GM23338 (cell line): ENCODE measurements around the gene EHBP1L1. TPM values are rescaled to one million over a fixed set of nuclear protein-coding genes. Genes with fewer than 3 reads are reported as not detected.

ENCODE experiments used
- ATAC-seq: fragments of 200-7000 bp; cut with Tn5 transposase; 3 replicates; pipeline ENCODE4 v1.9.1; 2020
- DNase-seq: peaks from one replicate; pipeline ENCODE4 v3.0.0-alpha.2; 2015; ENCODE audit warnings: low spot score
- H2AFZ ChIP-seq: fragments of 200-600 bp; sonication (generic); 2 replicates; pipeline ENCODE4 v1.8.0; 2016; ENCODE audit warnings: antibody characterized with exemption, mild to moderate bottlenecking, moderate library complexity
- H3F3A ChIP-seq: fragments of 200-600 bp; sonication (generic); replicated peaks from 2 replicates; pipeline ENCODE4 v1.8.0; 2017; ENCODE audit warnings: antibody characterized with exemption, mixed run types, low read depth
- H3K27ac ChIP-seq: fragments of 200-600 bp; sonication (generic); 2 replicates; pipeline ENCODE4 v1.6.1; 2016; ENCODE audit warnings: low read depth
- H3K27me3 ChIP-seq: fragments of 200-600 bp; sonication (generic); 2 replicates; pipeline ENCODE4 v1.8.0; 2016; ENCODE audit warnings: mild to moderate bottlenecking, mixed run types, moderate library complexity; ENCODE audit not compliant: insufficient read depth
- H3K36me3 ChIP-seq: fragments of 200-600 bp; sonication (generic); 2 replicates; pipeline ENCODE4 v1.8.0; 2016; ENCODE audit warnings: mild to moderate bottlenecking; ENCODE audit not compliant: insufficient read depth
- H3K4me1 ChIP-seq: fragments of 200-600 bp; sonication (generic); 2 replicates; pipeline ENCODE4 v1.8.0; 2016; ENCODE audit warnings: mild to moderate bottlenecking, moderate library complexity; ENCODE audit not compliant: insufficient read depth
- H3K4me2 ChIP-seq: fragments of 200-600 bp; sonication (generic); 2 replicates; pipeline ENCODE4 v1.7.1; 2017; ENCODE audit warnings: mixed run types
- H3K4me3 ChIP-seq: fragments of 200-600 bp; sonication (generic); 2 replicates; pipeline ENCODE4 v1.6.1; 2016; ENCODE audit warnings: mixed run types
- H3K79me2 ChIP-seq: fragments of 200-600 bp; sonication (generic); replicated peaks from 2 replicates; pipeline ENCODE4 v1.8.0; 2017; ENCODE audit warnings: mild to moderate bottlenecking; ENCODE audit not compliant: insufficient read depth
- H3K9me2 ChIP-seq: fragments of 200-600 bp; sonication (generic); 2 replicates; pipeline ENCODE4 v1.8.0; 2017; ENCODE audit not compliant: insufficient read depth
- H4K20me1 ChIP-seq: fragments of 200-600 bp; sonication (generic); replicated peaks from 2 replicates; pipeline ENCODE4 v1.8.0; 2017; ENCODE audit warnings: mild to moderate bottlenecking; ENCODE audit not compliant: insufficient read depth
- H3K27ac Mint-ChIP-seq: 2 replicates; pipeline ENCODE4 v1.8.0; 2020; ENCODE audit warnings: inconsistent platforms, mild to moderate bottlenecking, moderate library complexity, mixed read lengths
- H3K27me3 Mint-ChIP-seq: 3 replicates; pipeline ENCODE4 v1.8.0; 2022; ENCODE audit warnings: low read depth, mild to moderate bottlenecking, moderate library complexity, mixed read lengths, inconsistent platforms; ENCODE audit not compliant: insufficient read depth, poor library complexity
- H3K36me3 Mint-ChIP-seq: 3 replicates; pipeline ENCODE4 v1.8.0; 2021; ENCODE audit warnings: low read depth, mild to moderate bottlenecking, inconsistent platforms, moderate library complexity, mixed read lengths
- H3K4me1 Mint-ChIP-seq: 3 replicates; pipeline ENCODE4 v1.8.0; 2020; ENCODE audit warnings: mild to moderate bottlenecking, inconsistent platforms, mixed read lengths
- H3K4me3 Mint-ChIP-seq: 3 replicates; pipeline ENCODE4 v1.8.0; 2021; ENCODE audit warnings: moderate library complexity, mild to moderate bottlenecking, inconsistent platforms, mixed read lengths
- H3K9me3 Mint-ChIP-seq: 3 replicates; pipeline ENCODE4 v1.8.0; 2020; ENCODE audit warnings: moderate library complexity, mild to moderate bottlenecking, inconsistent platforms, mixed read lengths
- CREB1 ChIP-seq: fragments of 250-450 bp; sonication (Bioruptor Pico); IDR thresholded peaks from 2 replicates; pipeline ENCODE4 v1.5.0; 2020; ENCODE audit warnings: low read depth, mild to moderate bottlenecking, moderate library complexity
- ETS1 ChIP-seq: IDR thresholded peaks from 2 replicates; pipeline ENCODE4 v1.6.1; 2016; ENCODE audit warnings: antibody characterized with exemption
- EZH2 ChIP-seq: fragments of 200-600 bp; sonication (generic); IDR thresholded peaks from one replicate; pipeline ENCODE4 v1.8.0; 2017; ENCODE audit warnings: antibody characterized with exemption, mild to moderate bottlenecking, low read depth; ENCODE audit not compliant: unreplicated experiment
- EZH2phosphoT487 ChIP-seq: fragments of 200-600 bp; sonication (generic); IDR thresholded peaks from one replicate; pipeline ENCODE4 v1.8.1; 2018; ENCODE audit warnings: antibody characterized with exemption; ENCODE audit not compliant: unreplicated experiment
- JUNB ChIP-seq: IDR thresholded peaks from one replicate; pipeline ENCODE4 v1.6.1; 2016; ENCODE audit warnings: antibody characterized with exemption; ENCODE audit not compliant: unreplicated experiment
- NANOG ChIP-seq: IDR thresholded peaks from 2 replicates; pipeline ENCODE4 v1.6.1; 2016; ENCODE audit warnings: antibody characterized with exemption, borderline replicate concordance
- POLR2AphosphoS5 ChIP-seq: IDR thresholded peaks from 2 replicates; pipeline ENCODE4 v1.6.1; 2016; ENCODE audit warnings: antibody characterized with exemption, low read depth
- REST ChIP-seq: IDR thresholded peaks from one replicate; pipeline ENCODE4 v1.6.1; 2018; ENCODE audit warnings: antibody characterized with exemption; ENCODE audit not compliant: unreplicated experiment
- STAT1 ChIP-seq: IDR thresholded peaks from one replicate; pipeline ENCODE4 v1.6.1; 2016; ENCODE audit warnings: antibody characterized with exemption; ENCODE audit not compliant: unreplicated experiment
- ZNF114 ChIP-seq: fragments of 250-450 bp; sonication (Bioruptor Pico); IDR thresholded peaks from 2 replicates; pipeline ENCODE4 v1.5.0; 2020; ENCODE audit warnings: mild to moderate bottlenecking, moderate library complexity
- ZNF331 ChIP-seq: fragments of 250-450 bp; sonication (Bioruptor Pico); IDR thresholded peaks from 2 replicates; pipeline ENCODE4 v1.5.0; 2020; ENCODE audit warnings: low read depth, mild to moderate bottlenecking, moderate library complexity
- ZNF462 ChIP-seq: fragments of 250-450 bp; sonication (Bioruptor Pico); IDR thresholded peaks from 2 replicates; pipeline ENCODE4 v1.5.0; 2020; ENCODE audit warnings: mild to moderate bottlenecking, moderate library complexity
- polyA plus RNA-seq: library from polyadenylated mRNA; unstranded; fragments of >200 nt; fragmentation: Nextera tagmentation; extraction: Ambion mirVana; gene quantifications from 2 replicates; pipeline ENCODE4 v1.2.1, GENCODE V29; 2016
- total RNA-seq: library from RNA; depleted of rRNA; stranded (reverse); fragments of >200 nt; shearing (Covaris generic); gene quantifications from 2 replicates; pipeline ENCODE4 v1.2.3, GENCODE V29; 2014
- TF ChIP-seq, protein P1 (sequence below), 2 experiments: fragments of 200-600 bp in 1 of 2; sonication (generic) in 1 of 2; conservative IDR thresholded peaks; 2 replicates each; pipeline versions ENCODE4 v1.5.1 to v1.6.1; 2016 to 2017; ENCODE audit warnings: antibody characterized with exemption in 2 of 2, low read depth in 2 of 2, mild to moderate bottlenecking in 2 of 2, moderate library complexity in 1 of 2

EHBP1L1 gene
- total and polyA plus RNA-seq, 2 experiments from 2014 or later: 2.9 to 10.9 TPM

- ATAC-seq (no peak), DNase-seq (no peak)
- peaks cover 12% of the 10 kb centered on the region; the same call in 1 of the 2 replicates for H3K36me3 ChIP-seq
- no peak overlapping the region; the same call in 1 of the 2 replicates for H3K4me2 ChIP-seq
- Mint-ChIP-seq H3K36me3 (peaks cover 20% of the 10 kb centered on the region), H3K9me3 (no peaks in the 10 kb centered on the region), H3K4me1 (peaks cover 19% of the 10 kb centered on the region), H3K4me3 (peak overlapping the region; percentile 62; the same call in 2 of the 3 replicates), H3K27me3 (peaks cover 18% of the 10 kb centered on the region), H3K27ac (peak overlapping the region; percentile 80; the same call in 1 of the 2 replicates)
- H3F3A ChIP-seq: peaks cover 23% of the 10 kb centered on the region
- H3K27ac ChIP-seq: peak overlapping the region; percentile 52; the same call in 1 of the 2 replicates
- H2AFZ ChIP-seq: no peak overlapping the region
- TF ChIP-seq, protein P1, sequence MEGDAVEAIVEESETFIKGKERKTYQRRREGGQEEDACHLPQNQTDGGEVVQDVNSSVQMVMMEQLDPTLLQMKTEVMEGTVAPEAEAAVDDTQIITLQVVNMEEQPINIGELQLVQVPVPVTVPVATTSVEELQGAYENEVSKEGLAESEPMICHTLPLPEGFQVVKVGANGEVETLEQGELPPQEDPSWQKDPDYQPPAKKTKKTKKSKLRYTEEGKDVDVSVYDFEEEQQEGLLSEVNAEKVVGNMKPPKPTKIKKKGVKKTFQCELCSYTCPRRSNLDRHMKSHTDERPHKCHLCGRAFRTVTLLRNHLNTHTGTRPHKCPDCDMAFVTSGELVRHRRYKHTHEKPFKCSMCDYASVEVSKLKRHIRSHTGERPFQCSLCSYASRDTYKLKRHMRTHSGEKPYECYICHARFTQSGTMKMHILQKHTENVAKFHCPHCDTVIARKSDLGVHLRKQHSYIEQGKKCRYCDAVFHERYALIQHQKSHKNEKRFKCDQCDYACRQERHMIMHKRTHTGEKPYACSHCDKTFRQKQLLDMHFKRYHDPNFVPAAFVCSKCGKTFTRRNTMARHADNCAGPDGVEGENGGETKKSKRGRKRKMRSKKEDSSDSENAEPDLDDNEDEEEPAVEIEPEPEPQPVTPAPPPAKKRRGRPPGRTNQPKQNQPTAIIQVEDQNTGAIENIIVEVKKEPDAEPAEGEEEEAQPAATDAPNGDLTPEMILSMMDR (conservative IDR thresholded peaks at IDR 0.05; ENCODE audit: low read depth in 2 of 2): no peak
- no peak for TF ChIP-seq JUNB
- TF ChIP-seq POLR2AphosphoS5: no peak
- TF ChIP-seq ZNF462 (CRISPR knock-in tag): no peak
- no peak for TF ChIP-seq REST
- TF ChIP-seq NANOG: no peak
- no peak for TF ChIP-seq ETS1
- TF ChIP-seq ZNF331 (CRISPR knock-in tag): no peak
- TF ChIP-seq CREB1 (CRISPR knock-in tag): no peak
- TF ChIP-seq EZH2phosphoT487: no peak
- TF ChIP-seq ZNF114: no peak
- no peak for TF ChIP-seq EZH2
- TF ChIP-seq STAT1: no peak
- no peaks in the 10 kb centered on the region for H3K27me3 ChIP-seq
- no peaks in the 10 kb centered on the region for H3K79me2 ChIP-seq
- H3K9me2 ChIP-seq: no peaks in the 10 kb centered on the region
- H3K4me3 ChIP-seq: no peak overlapping the region
- H4K20me1 ChIP-seq: no peaks in the 10 kb centered on the region; the same call in 1 of the 2 replicates
- peaks cover 18% of the 10 kb centered on the region for H3K4me1 ChIP-seq
Observed at GRCh38 chr11:65636108-65637031, 60.5 kb downstream of the EHBP1L1 start.
